CD4-positive, alpha-beta T cell treated with Interleukin-6 for 4 hours (primary cell): ENCODE results near the gene APOC4.
"Not testable (repeated sequence)": the region's sequence is repeated elsewhere in the genome, so short reads cannot be mapped to it uniquely, and the experiment has no call there.

Experiments used
- DNase-seq: peaks from one replicate; pipeline ENCODE4 v3.0.0-alpha.2; 2020; ENCODE audit warnings: mixed read lengths

Gene APOC4

GRCh38 chr19:44942067-44942571 is at the start of gene APOC4:
Gene APOC4, plus strand, starts transcription at chr19:44942237. Its CDS starts 41 bp downstream, at chr19:44942278.
- DNase-seq: no peak

GRCh38 chr19:44892932-44893331 is 49.1 kb upstream of the APOC4 start:
- no peak for DNase-seq

GRCh38 chr19:44893332-44894051 is 48.5 kb upstream of the APOC4 start:
- no peak for DNase-seq

GRCh38 chr19:44894052-44894400 is 48.0 kb upstream of the APOC4 start:
- no peak for DNase-seq

GRCh38 chr19:44894946-44895345 is 47.1 kb upstream of the APOC4 start:
- DNase-seq: no peak

GRCh38 chr19:44897835-44898234 is 44.2 kb upstream of the APOC4 start:
- no peak for DNase-seq

GRCh38 chr19:44900328-44901244 is 41.5 kb upstream of the APOC4 start:
- DNase-seq: no peak

- no peak for DNase-seq
These were observed 38.8 kb upstream of the APOC4 start for GRCh38 chr19:44903216-44903601.

GRCh38 chr19:44903602-44904425 is 38.2 kb upstream of the APOC4 start:
- DNase-seq: peak; percentile 74

GRCh38 chr19:44904426-44904994 is 37.5 kb upstream of the APOC4 start:
- DNase-seq: no peak

GRCh38 chr19:44905437-44906160 is 36.4 kb upstream of the APOC4 start, which contains the start of gene APOE:
Gene APOE, plus strand, starts transcription at chr19:44905796. Its CDS starts 829 bp downstream, at chr19:44906625.
- no peak for DNase-seq

GRCh38 chr19:44907613-44908012 is 34.4 kb upstream of the APOC4 start:
- no peak for DNase-seq

- DNase-seq: no peak
These were observed 33.8 kb upstream of the APOC4 start for GRCh38 chr19:44908074-44908835.

GRCh38 chr19:44908836-44909261 is 33.2 kb upstream of the APOC4 start:
- DNase-seq: no peak

- no peak for DNase-seq
These were observed 32.3 kb upstream of the APOC4 start for GRCh38 chr19:44909775-44910174.

GRCh38 chr19:44911896-44912295 is 30.1 kb upstream of the APOC4 start:
- DNase-seq: not testable (repeated sequence)

- no peak for DNase-seq
These were observed 29.2 kb upstream of the APOC4 start for GRCh38 chr19:44912854-44913253.

- not testable (repeated sequence) for DNase-seq
These were observed 28.3 kb upstream of the APOC4 start for GRCh38 chr19:44913512-44914432.

- DNase-seq: peak; percentile 83
These were observed 27.4 kb upstream of the APOC4 start, which contains the start of gene APOC1 for GRCh38 chr19:44914433-44915206. Gene APOC1, plus strand, starts transcription at chr19:44914608. Its CDS starts 284 bp downstream, at chr19:44914892.
